ENCODE data around the gene FXYD2. TPM values are rescaled to one million over a fixed set of nuclear protein-coding genes. Genes with fewer than 3 reads are reported as not detected.

Gene FXYD2
- total and polyA plus RNA-seq, 2 of the 8 experiments (the other 6 are each of a cell fraction or from before 2014, with no cell fraction given) = 0.89 to 1.1 TPM

DNA sequence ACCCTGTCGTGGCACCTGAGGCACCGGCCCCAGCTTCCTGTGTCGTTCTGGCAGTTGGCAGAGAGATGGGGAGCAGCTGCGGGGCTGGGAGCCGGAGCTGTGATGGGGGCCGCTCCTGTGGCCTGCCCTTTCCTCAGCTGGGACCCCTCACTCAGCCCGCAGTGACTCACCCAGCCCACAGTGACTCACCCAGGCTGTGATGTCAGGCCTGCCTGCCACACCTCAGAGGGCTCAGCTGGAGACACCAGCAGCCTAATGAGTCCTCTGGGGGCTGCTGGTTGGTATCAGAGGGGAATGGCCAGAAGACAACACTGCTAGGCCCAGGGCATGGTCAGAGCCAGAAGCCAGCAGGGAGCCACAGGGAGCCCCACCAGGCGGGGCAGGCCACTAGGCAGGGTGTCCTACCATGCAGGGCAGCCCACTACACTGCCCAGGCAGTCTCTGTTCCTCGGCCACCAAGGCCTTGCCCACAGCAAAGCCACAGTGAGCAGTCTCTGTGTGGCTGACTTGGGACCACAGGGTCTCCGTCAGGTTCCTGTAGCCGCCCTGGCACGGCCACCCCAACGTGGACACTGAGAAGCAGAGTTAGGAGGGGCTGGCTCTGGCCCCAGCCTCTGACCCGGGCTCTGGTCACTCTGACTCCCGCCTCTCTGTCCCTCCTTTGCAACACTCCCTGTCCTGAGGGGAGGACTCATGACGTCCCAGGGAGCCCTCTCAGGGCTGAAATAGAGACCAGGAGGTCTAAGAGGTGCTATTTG lies 4.2 kb upstream of the FXYD2 start (continued):
- TF ChIP-seq, protein P1, sequence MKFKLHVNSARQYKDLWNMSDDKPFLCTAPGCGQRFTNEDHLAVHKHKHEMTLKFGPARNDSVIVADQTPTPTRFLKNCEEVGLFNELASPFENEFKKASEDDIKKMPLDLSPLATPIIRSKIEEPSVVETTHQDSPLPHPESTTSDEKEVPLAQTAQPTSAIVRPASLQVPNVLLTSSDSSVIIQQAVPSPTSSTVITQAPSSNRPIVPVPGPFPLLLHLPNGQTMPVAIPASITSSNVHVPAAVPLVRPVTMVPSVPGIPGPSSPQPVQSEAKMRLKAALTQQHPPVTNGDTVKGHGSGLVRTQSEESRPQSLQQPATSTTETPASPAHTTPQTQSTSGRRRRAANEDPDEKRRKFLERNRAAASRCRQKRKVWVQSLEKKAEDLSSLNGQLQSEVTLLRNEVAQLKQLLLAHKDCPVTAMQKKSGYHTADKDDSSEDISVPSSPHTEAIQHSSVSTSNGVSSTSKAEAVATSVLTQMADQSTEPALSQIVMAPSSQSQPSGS (IDR thresholded peaks at IDR 0.05; ENCODE audit: low read length) = no peak
- no peak for TF ChIP-seq GTF2F1 (IDR thresholded peaks at IDR 0.05; ENCODE audit: borderline replicate concordance, low read depth, low read length)
- no peak for TF ChIP-seq CHD1 (IDR thresholded peaks at IDR 0.05; ENCODE audit: low read depth, low read length)
- no peak for TF ChIP-seq RAD21 (IDR thresholded peaks at IDR 0.05 in 1 of 2, conservative IDR thresholded peaks at IDR 0.05 in 1 of 2; ENCODE audit: low read depth in 2 of 2, low read length in 2 of 2)
- no peak for TF ChIP-seq GABPA (IDR thresholded peaks at IDR 0.05; ENCODE audit: borderline replicate concordance, insufficient read depth, low read length)
